Lung (tissue), 12 donors: ENCODE data around the gene C2orf68. TPM values are rescaled to one million over a fixed set of nuclear protein-coding genes. Genes with fewer than 3 reads are reported as not detected.
"Not testable (repeated sequence)": the region's sequence is repeated elsewhere in the genome, so short reads cannot be mapped to it uniquely, and the experiment has no call there.

ENCODE experiments used
- ATAC-seq: fragments of 200-7000 bp; cut with Tn5 transposase; one replicate; pipeline ENCODE4 v1.9.1; 2020; ENCODE audit warnings: moderate number of reproducible peaks; ENCODE audit not compliant: insufficient read depth, low FRiP score
- DNase-seq, 3 donors: peaks; one replicate each; pipeline ENCODE4 v3.0.0-alpha.2; 2013 to 2017
- H3K27ac ChIP-seq, 2 donors: one replicate each; pipeline ENCODE4 v1.5.1; 2013; ENCODE audit warnings: mild to moderate bottlenecking in 2 of 2, moderate library complexity in 2 of 2, control low read depth in 1 of 2, inconsistent platforms in 1 of 2, low read depth in 1 of 2, low read length in 1 of 2
- H3K27me3 ChIP-seq, 3 donors: one replicate each; pipeline ENCODE4 v1.5.1; 2013; ENCODE audit warnings: low read length in 2 of 3; ENCODE audit not compliant: control insufficient read depth in 3 of 3, insufficient read depth in 3 of 3
- H3K36me3 ChIP-seq, 4 donors: one replicate each; pipeline ENCODE4 v1.5.1; 2013; ENCODE audit warnings: low read length in 4 of 4, mild to moderate bottlenecking in 1 of 4, moderate library complexity in 1 of 4; ENCODE audit not compliant: control insufficient read depth in 4 of 4, insufficient read depth in 4 of 4
- H3K4me1 ChIP-seq, 5 donors: one replicate each; pipeline ENCODE4 v1.5.1; 2013; ENCODE audit warnings: low read length in 5 of 5, mild to moderate bottlenecking in 2 of 5, moderate library complexity in 1 of 5; ENCODE audit not compliant: control insufficient read depth in 5 of 5, insufficient read depth in 5 of 5
- H3K4me3 ChIP-seq: one replicate; pipeline ENCODE4 v1.5.1; 2013; ENCODE audit warnings: mild to moderate bottlenecking, control low read depth, moderate library complexity
- H3K9ac ChIP-seq, 2 donors: one replicate each; pipeline ENCODE4 v1.5.1; 2013; ENCODE audit warnings: low read length in 2 of 2, control low read depth in 1 of 2; ENCODE audit not compliant: insufficient read depth in 1 of 2
- H3K9me3 ChIP-seq, 4 donors: one replicate each; pipeline ENCODE4 v1.5.1; 2013; ENCODE audit warnings: low read length in 3 of 4, mild to moderate bottlenecking in 1 of 4, moderate library complexity in 1 of 4; ENCODE audit not compliant: control insufficient read depth in 4 of 4, insufficient read depth in 3 of 4
- CTCF ChIP-seq: IDR thresholded peaks from 2 replicates; pipeline ENCODE4 v1.5.1; 2012; ENCODE audit warnings: mild to moderate bottlenecking; ENCODE audit errors: control extremely low read depth, extremely low read depth
- WGBS, 2 donors: extraction: QIAGEN DNeasy Blood & Tissue Kit; methylation state at CpG; one replicate each; pipeline ENCODE4 v1.1.7; 2013; 5-methylcytosine and 5-hydroxymethylcytosine counted together
- polyA plus RNA-seq, 2 donors: library from polyadenylated mRNA; stranded (reverse); fragments of 200-250 nt; gene quantifications; one replicate each; pipeline ENCODE4 v1.2.1, GENCODE V29; 2013
- total RNA-seq, 2 donors: library from RNA; depleted of rRNA in 1 of 2; stranded (reverse); fragments of >200 nt in 1 of 2; gene quantifications; one replicate each; pipeline ENCODE4 v1.2.1, GENCODE V29; 2014 to 2021
- donor health status: control.
- donor health status: control.
- donor health status: Bipolar disorder and iron deficiency.
- donor health status: healthy.
- donor health status: DM: yes; HTN: yes; CAD: no.

The C2orf68 gene
- total and polyA plus RNA-seq, 4 donors = 23.2 to 51.9 (median 40.7) TPM

GRCh38 chr2:85615413-85615728, 3.5 kb upstream of the C2orf68 start:
- H3K9me3 ChIP-seq = no peaks in the 10 kb centered on the region
- TF ChIP-seq CTCF = no peak
- peaks cover 0 to 13% (median 6%) of the 10 kb centered on the region in 4 donors for H3K36me3 ChIP-seq
- ATAC-seq (no peak), DNase-seq (no peak)
- peak overlapping the region in 1 of 2 donors; percentile 70 for H3K27ac ChIP-seq
- H3K4me1 ChIP-seq = peaks cover 0 to 19% (median 10%) of the 10 kb centered on the region in 5 donors
- H3K27me3 ChIP-seq = no peaks in the 10 kb centered on the region
- no peak overlapping the region for H3K9ac ChIP-seq
- no peak overlapping the region for H3K4me3 ChIP-seq
- WGBS, 2 donors = 87 to 89% methylated on average over 17 of the region's 17 CpGs

DNA sequence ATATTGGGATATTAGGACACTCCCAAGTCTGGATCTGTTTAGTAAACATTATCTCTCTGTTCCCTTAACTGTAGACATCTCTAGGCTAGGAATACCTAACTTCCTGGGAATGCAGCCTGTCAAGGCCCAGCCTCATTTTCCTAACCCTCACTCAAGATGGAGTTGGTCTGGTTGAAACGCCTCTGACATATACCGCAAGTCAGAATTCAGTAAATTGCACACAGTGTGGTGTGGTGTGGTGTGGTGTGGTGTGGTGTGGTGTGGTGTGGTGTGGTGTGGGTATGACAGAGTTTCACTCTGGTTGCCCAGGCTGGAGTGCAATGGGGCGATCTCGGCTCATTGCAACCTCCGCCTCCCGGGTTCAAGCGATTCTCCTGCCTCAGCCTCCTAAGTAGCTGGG, 2.9 kb upstream of the C2orf68 start:
- 95 to 96% methylated on average over 7 of the region's 7 CpGs for WGBS, 2 donors

DNA sequence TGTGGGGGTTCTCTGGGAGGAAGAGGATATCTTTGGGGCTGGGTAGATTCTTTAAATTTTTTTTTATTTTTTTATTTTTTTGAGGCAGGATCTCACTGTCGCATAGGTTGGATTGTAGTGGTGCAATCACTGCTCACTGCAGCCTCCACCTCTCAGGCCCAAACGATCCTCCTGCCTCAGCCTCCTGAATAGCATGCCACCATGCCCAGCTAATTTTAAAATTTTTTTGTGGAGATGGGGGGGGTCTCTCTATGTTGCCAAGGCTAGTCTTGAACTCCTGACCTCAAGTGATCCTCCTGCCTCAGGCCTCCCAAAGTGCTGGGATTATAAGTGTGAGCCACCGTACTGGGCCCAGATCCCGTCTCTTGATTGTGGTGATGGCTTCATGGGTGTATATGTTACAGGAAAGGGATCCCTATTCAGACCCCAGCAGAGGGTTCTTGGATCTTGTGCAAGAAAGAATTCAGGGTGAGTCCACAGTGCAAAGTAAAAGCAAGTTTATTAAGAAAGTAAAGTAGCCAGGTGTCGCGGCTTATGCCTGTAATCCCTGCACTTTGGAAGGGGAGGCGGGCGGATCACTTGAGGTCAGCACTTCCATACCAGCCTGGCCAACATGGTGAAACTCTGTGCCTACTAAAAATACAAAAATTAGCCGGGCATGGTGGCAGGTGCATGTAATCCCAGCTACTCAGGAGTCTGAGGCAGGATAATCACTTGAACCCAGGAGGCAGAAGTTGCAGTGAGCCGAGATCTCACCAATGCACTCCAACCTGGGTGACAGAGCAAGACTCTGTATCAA, 2.0 kb upstream of the C2orf68 start:
- H3K27me3 ChIP-seq = no peaks in the 10 kb centered on the region
- H3K27ac ChIP-seq = no peak overlapping the region
- DNase-seq (no peak), ATAC-seq (no peak)
- peaks cover 0 to 13% (median 9%) of the 10 kb centered on the region in 4 donors for H3K36me3 ChIP-seq
- TF ChIP-seq CTCF = no peak
- H3K4me1 ChIP-seq = peaks cover 0 to 23% (median 12%) of the 10 kb centered on the region in 5 donors
- no peak overlapping the region for H3K4me3 ChIP-seq
- WGBS, 2 donors = 92 to 93% methylated on average over 10 of the region's 10 CpGs
- H3K9ac ChIP-seq = no peak overlapping the region
- H3K9me3 ChIP-seq = no peaks in the 10 kb centered on the region

More for the DNA sequence above, 2.9 kb upstream of the C2orf68 start:
- DNase-seq, H3K9ac ChIP-seq, H3K27me3 ChIP-seq, H3K9me3 ChIP-seq, ATAC-seq, H3K27ac ChIP-seq, H3K4me3 ChIP-seq: not testable (repeated sequence)
- Histone ChIP-seq H3K36me3 (peaks cover 0 to 16% (median 5%) of the 10 kb centered on the region in 4 donors), H3K4me1 (peaks cover 0 to 23% (median 12%) of the 10 kb centered on the region in 5 donors)

GRCh38 chr2:85611217-85611704, 605 bp downstream of the C2orf68 start:
- WGBS, 2 donors = 9 to 12% methylated on average over 21 to 24 of the region's 24 CpGs
- Histone ChIP-seq H3K9me3 (no peaks in the 10 kb centered on the region), H3K4me1 (peaks cover 0 to 17% (median 8%) of the 10 kb centered on the region in 5 donors), H3K4me3 (peak overlapping the region; percentile 70), H3K36me3 (peaks cover 0 to 27% (median 12%) of the 10 kb centered on the region in 4 donors), H3K27me3 (no peaks in the 10 kb centered on the region), H3K27ac (peak overlapping the region; percentile 68 to 86), H3K9ac (peak overlapping the region; percentile 61 to 73)
- no peak for TF ChIP-seq CTCF
- ATAC-seq (peak; percentile 2), DNase-seq (no peak)
